ENCODE results near the gene SLC45A3.

DNA sequence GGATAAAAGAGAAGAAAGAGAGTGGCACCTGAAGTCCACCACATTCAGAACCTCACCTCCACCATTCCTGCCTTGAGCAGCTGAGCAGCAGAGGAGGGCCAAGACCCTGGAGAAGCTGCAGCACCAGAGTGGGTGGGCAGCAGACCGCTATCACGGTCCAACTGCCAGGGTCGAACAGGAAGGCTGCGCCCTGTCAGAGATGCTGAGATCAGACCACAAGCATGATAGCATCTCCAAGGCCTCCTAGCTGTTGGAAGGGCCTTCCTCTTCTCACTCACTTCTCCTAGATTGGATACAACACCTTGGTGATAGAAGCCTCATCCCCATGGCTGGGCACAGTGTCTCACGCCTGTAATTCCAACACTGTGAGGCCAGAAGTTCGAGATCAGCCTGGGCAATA lies 12.1 kb upstream of the SLC45A3 start:
- TF ChIP-seq POLR2AphosphoS5 (IDR thresholded peaks at IDR 0.05; ENCODE audit: low read depth), result no peak
- TF ChIP-seq, protein P1, sequence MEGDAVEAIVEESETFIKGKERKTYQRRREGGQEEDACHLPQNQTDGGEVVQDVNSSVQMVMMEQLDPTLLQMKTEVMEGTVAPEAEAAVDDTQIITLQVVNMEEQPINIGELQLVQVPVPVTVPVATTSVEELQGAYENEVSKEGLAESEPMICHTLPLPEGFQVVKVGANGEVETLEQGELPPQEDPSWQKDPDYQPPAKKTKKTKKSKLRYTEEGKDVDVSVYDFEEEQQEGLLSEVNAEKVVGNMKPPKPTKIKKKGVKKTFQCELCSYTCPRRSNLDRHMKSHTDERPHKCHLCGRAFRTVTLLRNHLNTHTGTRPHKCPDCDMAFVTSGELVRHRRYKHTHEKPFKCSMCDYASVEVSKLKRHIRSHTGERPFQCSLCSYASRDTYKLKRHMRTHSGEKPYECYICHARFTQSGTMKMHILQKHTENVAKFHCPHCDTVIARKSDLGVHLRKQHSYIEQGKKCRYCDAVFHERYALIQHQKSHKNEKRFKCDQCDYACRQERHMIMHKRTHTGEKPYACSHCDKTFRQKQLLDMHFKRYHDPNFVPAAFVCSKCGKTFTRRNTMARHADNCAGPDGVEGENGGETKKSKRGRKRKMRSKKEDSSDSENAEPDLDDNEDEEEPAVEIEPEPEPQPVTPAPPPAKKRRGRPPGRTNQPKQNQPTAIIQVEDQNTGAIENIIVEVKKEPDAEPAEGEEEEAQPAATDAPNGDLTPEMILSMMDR (IDR thresholded peaks at IDR 0.05; ENCODE audit: insufficient read depth, low read length), result no peak
- TF ChIP-seq, protein P2, sequence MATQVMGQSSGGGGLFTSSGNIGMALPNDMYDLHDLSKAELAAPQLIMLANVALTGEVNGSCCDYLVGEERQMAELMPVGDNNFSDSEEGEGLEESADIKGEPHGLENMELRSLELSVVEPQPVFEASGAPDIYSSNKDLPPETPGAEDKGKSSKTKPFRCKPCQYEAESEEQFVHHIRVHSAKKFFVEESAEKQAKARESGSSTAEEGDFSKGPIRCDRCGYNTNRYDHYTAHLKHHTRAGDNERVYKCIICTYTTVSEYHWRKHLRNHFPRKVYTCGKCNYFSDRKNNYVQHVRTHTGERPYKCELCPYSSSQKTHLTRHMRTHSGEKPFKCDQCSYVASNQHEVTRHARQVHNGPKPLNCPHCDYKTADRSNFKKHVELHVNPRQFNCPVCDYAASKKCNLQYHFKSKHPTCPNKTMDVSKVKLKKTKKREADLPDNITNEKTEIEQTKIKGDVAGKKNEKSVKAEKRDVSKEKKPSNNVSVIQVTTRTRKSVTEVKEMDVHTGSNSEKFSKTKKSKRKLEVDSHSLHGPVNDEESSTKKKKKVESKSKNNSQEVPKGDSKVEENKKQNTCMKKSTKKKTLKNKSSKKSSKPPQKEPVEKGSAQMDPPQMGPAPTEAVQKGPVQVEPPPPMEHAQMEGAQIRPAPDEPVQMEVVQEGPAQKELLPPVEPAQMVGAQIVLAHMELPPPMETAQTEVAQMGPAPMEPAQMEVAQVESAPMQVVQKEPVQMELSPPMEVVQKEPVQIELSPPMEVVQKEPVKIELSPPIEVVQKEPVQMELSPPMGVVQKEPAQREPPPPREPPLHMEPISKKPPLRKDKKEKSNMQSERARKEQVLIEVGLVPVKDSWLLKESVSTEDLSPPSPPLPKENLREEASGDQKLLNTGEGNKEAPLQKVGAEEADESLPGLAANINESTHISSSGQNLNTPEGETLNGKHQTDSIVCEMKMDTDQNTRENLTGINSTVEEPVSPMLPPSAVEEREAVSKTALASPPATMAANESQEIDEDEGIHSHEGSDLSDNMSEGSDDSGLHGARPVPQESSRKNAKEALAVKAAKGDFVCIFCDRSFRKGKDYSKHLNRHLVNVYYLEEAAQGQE (IDR thresholded peaks at IDR 0.05; ENCODE audit: insufficient replicate concordance, low read depth), result no peak
